ENCODE results near the gene COMT.

Gene COMT

DNA sequence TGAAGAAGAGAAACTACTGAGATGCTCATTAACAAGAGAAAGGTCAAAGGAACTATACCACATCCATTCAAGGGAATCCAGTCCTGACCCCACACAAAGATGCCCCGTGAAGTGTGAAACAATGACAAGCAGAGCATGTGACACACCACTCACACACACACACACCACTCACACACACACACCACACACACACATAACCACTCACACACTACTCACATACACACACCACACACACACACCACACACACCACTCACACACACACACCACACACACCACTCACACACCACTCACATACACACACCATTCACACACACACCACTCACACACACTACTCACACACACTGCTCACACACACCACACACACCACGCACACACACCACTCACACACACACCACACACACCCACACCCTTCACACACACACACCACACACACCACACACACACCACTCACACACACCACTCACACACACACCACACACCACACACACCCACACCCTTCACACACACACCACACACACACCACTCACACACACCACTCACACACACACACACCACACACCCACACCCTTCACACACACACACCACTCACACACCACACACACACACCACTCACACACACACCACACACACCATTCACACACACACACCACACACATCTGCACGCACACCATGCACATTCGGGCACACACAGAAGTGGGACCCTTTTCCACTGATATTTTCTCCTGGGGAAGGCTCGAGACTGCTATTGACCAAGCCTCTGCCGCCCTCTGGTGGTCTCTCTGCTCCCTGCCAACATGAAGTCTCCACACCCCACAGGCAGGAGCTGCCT is 32.0 kb upstream of the COMT start:
- H3K79me2 ChIP-seq (ENCODE audit: control insufficient read depth, insufficient read depth, low read length, unreplicated experiment) = no peaks in the 10 kb centered on the region
- no peaks in the 10 kb centered on the region for H3K4me1 ChIP-seq (ENCODE audit: control insufficient read depth, insufficient read depth, low read length, unreplicated experiment)
- no peak overlapping the region for H3K27ac ChIP-seq (ENCODE audit: low read depth, low read length)
- H2AFZ ChIP-seq (ENCODE audit: low read length, unreplicated experiment) = no peak overlapping the region
- H3K36me3 ChIP-seq (ENCODE audit: insufficient read depth, low read length) = no peaks in the 10 kb centered on the region
- H3K4me3 ChIP-seq (ENCODE audit: low read depth, low read length) = no peak overlapping the region
- no peaks in the 10 kb centered on the region for H3K27me3 ChIP-seq (ENCODE audit: insufficient read depth, low read length)

DNA sequence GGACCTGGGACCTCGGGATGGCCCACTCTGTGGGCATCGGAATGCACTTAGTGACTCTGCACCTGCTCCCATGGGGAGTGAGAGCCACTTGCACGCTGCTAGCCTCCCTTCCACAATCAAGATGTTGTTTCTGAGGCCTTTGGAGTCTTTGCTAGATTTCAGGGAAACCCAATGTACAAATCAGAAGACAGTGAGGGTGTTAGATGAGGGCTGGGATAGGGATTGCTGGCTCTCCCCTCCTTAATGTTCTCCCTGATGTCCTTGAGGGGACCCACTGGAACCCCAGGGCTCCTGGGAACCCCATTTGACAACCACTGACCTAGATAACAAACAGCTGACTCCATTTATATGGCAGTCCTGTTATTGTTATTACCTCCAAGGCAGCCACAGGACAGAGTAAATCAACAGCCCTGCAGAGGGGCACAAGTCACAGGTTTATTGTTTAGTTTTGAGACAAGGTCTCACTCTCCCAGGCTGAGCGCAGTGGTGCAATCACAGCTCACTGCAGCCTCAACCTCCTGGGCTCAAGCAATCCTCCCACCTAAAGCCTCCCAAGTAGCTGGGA is 31.3 kb upstream of the COMT start:
- Histone ChIP-seq H3K79me2 (ENCODE audit: control insufficient read depth, insufficient read depth, low read length, unreplicated experiment) (no peaks in the 10 kb centered on the region), H3K27ac (ENCODE audit: low read depth, low read length) (no peak overlapping the region), H3K36me3 (ENCODE audit: insufficient read depth, low read length) (no peaks in the 10 kb centered on the region), H3K27me3 (ENCODE audit: insufficient read depth, low read length) (no peaks in the 10 kb centered on the region), H2AFZ (ENCODE audit: low read length, unreplicated experiment) (no peak overlapping the region), H3K4me1 (ENCODE audit: control insufficient read depth, insufficient read depth, low read length, unreplicated experiment) (no peaks in the 10 kb centered on the region), H3K4me3 (ENCODE audit: low read depth, low read length) (no peak overlapping the region)

DNA sequence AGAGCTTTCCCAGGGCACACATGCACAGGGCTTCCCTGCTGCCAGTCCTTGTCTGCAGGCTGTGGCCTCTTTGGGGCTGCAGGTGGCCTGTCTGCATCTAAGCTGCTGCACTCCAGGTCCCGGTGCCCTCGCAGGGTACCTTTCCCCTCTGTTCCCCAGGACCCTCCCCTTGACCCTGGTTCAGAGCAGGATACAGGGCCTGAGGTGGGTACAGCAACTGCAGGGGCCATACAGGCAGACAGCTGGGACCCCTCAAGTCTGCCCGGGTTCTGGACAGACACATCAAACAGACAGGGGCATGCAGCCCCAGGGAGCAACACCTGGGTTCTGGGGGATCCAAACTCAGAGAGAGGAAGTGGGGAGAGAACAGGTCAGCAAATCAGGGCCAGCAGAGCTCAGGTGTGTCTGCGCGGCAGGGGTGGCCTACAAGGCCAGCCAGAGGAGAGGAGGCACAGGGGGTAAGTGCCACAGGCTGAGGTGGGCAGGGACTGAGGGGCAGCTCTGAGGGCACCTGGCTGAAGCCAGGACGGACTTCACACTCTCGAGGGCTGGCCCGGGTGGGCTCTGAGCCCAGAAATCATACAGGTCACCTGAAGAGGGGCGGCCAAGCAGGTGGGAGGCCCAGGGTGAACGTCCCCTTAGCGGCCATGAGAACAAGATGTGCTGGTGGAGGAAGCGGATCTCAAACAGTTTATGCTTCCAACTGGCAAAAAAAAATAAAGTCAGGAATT is 29.9 kb upstream of the COMT start:
- H3K36me3 ChIP-seq (ENCODE audit: insufficient read depth, low read length) = no peaks in the 10 kb centered on the region
- H3K4me1 ChIP-seq (ENCODE audit: control insufficient read depth, insufficient read depth, low read length, unreplicated experiment) = no peaks in the 10 kb centered on the region
- no peak overlapping the region for H3K27ac ChIP-seq (ENCODE audit: low read depth, low read length)
- no peaks in the 10 kb centered on the region for H3K27me3 ChIP-seq (ENCODE audit: insufficient read depth, low read length)
- H2AFZ ChIP-seq (ENCODE audit: low read length, unreplicated experiment) = no peak overlapping the region
- no peak overlapping the region for H3K4me3 ChIP-seq (ENCODE audit: low read depth, low read length)
- no peaks in the 10 kb centered on the region for H3K79me2 ChIP-seq (ENCODE audit: control insufficient read depth, insufficient read depth, low read length, unreplicated experiment)

DNA sequence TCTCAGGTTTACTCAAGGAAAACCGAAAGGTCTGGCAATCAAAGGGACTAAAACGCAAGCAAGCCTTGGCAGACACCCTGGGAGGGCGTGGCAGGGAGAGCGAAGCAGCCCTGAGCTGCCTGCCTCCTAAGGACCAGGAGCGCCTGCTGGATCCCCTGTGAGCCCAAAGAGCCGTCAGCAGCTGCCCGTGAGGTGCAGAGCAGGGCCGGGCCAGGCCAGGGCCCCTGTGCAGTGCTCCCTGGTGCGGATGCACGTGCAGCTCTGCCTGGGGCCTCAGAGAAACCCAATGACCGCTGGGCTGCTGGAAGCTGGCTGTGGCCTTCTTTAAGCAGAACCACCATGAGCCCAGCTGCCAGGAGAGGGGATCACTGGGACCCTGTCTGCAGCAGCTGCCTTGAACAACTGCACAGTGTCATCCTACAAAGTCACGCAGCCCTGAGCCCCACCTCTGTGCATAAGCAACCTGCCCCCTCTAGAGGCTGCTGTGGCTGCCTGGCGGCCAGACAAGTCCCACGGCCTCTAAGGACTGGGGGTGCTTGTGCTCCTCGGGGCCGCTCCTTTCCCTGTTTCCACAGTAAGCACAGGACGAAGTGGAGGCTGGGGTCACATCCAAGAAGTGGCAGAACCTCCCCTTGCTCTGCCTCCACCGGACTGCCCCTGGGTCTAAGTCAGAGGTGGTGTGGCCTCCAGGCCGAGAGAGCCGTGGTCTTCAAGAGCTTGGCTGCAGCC is 29.1 kb upstream of the COMT start:
- H3K36me3 ChIP-seq (ENCODE audit: insufficient read depth, low read length) = no peaks in the 10 kb centered on the region
- no peaks in the 10 kb centered on the region for H3K4me1 ChIP-seq (ENCODE audit: control insufficient read depth, insufficient read depth, low read length, unreplicated experiment)
- H3K27ac ChIP-seq (ENCODE audit: low read depth, low read length) = no peak overlapping the region
- no peaks in the 10 kb centered on the region for H3K79me2 ChIP-seq (ENCODE audit: control insufficient read depth, insufficient read depth, low read length, unreplicated experiment)
- H2AFZ ChIP-seq (ENCODE audit: low read length, unreplicated experiment) = no peak overlapping the region
- no peaks in the 10 kb centered on the region for H3K27me3 ChIP-seq (ENCODE audit: insufficient read depth, low read length)
- no peak overlapping the region for H3K4me3 ChIP-seq (ENCODE audit: low read depth, low read length)

DNA sequence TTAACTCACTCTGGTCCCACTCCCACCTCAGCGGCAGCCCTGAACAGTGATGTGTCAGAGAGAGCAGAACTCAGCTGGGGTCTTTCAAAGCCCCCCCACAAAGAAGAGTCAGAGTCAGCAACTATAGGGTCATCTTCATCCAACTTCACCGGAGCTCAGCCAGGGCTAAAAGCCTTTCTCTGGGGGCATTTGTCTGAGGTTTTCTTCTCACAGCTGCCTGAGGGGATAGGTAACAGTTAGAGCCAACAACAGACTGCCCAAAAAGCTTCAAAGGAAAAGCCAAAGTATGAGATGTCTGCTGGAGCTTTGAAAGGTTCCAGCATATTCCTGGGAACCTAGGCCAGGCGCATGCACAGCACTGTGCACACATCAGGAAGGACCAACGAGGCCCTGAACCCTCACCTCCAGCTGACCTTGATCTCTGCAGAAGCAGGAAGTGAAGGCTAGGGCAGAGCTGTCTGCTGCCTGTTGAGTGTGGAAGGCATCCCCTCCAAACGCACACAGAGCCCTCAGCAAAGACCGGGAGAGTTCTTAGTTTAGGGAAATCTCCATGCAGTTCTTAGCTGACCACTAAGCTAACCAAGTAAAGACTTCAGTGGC is 28.1 kb upstream of the COMT start:
- H3K27me3 ChIP-seq (ENCODE audit: insufficient read depth, low read length) = no peaks in the 10 kb centered on the region
- H3K27ac ChIP-seq (ENCODE audit: low read depth, low read length) = no peak overlapping the region
- H3K4me1 ChIP-seq (ENCODE audit: control insufficient read depth, insufficient read depth, low read length, unreplicated experiment) = no peaks in the 10 kb centered on the region
- no peaks in the 10 kb centered on the region for H3K79me2 ChIP-seq (ENCODE audit: control insufficient read depth, insufficient read depth, low read length, unreplicated experiment)
- H3K4me3 ChIP-seq (ENCODE audit: low read depth, low read length) = no peak overlapping the region
- H2AFZ ChIP-seq (ENCODE audit: low read length, unreplicated experiment) = no peak overlapping the region
- no peaks in the 10 kb centered on the region for H3K36me3 ChIP-seq (ENCODE audit: insufficient read depth, low read length)

GRCh38 chr22:19914201-19914943 is 27.2 kb upstream of the COMT start:
- H3K4me1 ChIP-seq (ENCODE audit: control insufficient read depth, insufficient read depth, low read length, unreplicated experiment) = no peaks in the 10 kb centered on the region
- no peak overlapping the region for H3K4me3 ChIP-seq (ENCODE audit: low read depth, low read length)
- no peaks in the 10 kb centered on the region for H3K27me3 ChIP-seq (ENCODE audit: insufficient read depth, low read length)
- no peaks in the 10 kb centered on the region for H3K79me2 ChIP-seq (ENCODE audit: control insufficient read depth, insufficient read depth, low read length, unreplicated experiment)
- no peak overlapping the region for H2AFZ ChIP-seq (ENCODE audit: low read length, unreplicated experiment)
- H3K27ac ChIP-seq (ENCODE audit: low read depth, low read length) = no peak overlapping the region
- H3K36me3 ChIP-seq (ENCODE audit: insufficient read depth, low read length) = no peaks in the 10 kb centered on the region

DNA sequence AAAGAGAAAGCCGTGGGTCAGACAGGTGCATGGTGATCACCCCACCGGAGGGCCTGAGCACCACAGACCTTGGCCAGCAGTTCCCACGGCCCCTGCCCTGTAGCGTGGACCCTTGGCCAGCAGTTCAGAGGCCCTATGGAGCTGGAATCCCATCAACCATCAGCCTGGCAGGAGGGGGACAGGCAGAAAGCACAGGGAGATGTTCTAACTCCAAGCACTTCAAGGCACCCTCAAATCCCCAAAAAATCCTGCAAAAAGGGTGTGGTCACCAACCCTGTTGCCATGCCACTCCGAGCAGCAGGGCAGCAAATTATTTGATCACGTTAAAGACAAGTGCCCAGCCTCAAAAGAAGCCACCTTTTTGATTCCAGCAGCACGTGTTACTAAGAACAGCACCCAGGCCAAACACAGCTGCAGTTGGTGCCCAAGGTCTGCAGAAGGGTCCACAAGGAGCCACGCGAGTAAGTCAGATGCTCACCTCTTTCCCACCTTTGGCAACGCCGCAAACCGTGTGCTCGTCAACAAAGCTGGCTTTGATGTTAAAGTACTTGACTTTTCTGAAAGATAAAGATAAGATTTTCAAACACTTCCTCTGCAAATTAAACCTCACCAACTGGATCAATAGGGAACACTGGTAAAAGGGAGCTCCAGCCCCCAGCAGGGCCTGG is 26.2 kb upstream of the COMT start:
- Histone ChIP-seq H3K4me1 (ENCODE audit: control insufficient read depth, insufficient read depth, low read length, unreplicated experiment) (no peaks in the 10 kb centered on the region), H3K36me3 (ENCODE audit: insufficient read depth, low read length) (no peaks in the 10 kb centered on the region), H3K4me3 (ENCODE audit: low read depth, low read length) (no peak overlapping the region), H2AFZ (ENCODE audit: low read length, unreplicated experiment) (no peak overlapping the region), H3K27me3 (ENCODE audit: insufficient read depth, low read length) (no peaks in the 10 kb centered on the region), H3K79me2 (ENCODE audit: control insufficient read depth, insufficient read depth, low read length, unreplicated experiment) (no peaks in the 10 kb centered on the region), H3K27ac (ENCODE audit: low read depth, low read length) (no peak overlapping the region)

GRCh38 chr22:19916006-19916405 is 25.6 kb upstream of the COMT start:
- no peaks in the 10 kb centered on the region for H3K36me3 ChIP-seq (ENCODE audit: insufficient read depth, low read length)
- no peaks in the 10 kb centered on the region for H3K4me1 ChIP-seq (ENCODE audit: control insufficient read depth, insufficient read depth, low read length, unreplicated experiment)
- H3K4me3 ChIP-seq (ENCODE audit: low read depth, low read length) = no peak overlapping the region
- no peak overlapping the region for H2AFZ ChIP-seq (ENCODE audit: low read length, unreplicated experiment)
- no peaks in the 10 kb centered on the region for H3K27me3 ChIP-seq (ENCODE audit: insufficient read depth, low read length)
- no peaks in the 10 kb centered on the region for H3K79me2 ChIP-seq (ENCODE audit: control insufficient read depth, insufficient read depth, low read length, unreplicated experiment)
- no peak overlapping the region for H3K27ac ChIP-seq (ENCODE audit: low read depth, low read length)

- no peaks in the 10 kb centered on the region for H3K36me3 ChIP-seq (ENCODE audit: insufficient read depth, low read length)
- no peak overlapping the region for H3K27ac ChIP-seq (ENCODE audit: low read depth, low read length)
Measured at GRCh38 chr22:19916941-19917340, 24.6 kb upstream of the COMT start.

More at GRCh38 chr22:19916941-19917340, 24.6 kb upstream of the COMT start:
- no peak overlapping the region for H3K4me3 ChIP-seq (ENCODE audit: low read depth, low read length)
- H3K4me1 ChIP-seq (ENCODE audit: control insufficient read depth, insufficient read depth, low read length, unreplicated experiment) = no peaks in the 10 kb centered on the region
- H3K27me3 ChIP-seq (ENCODE audit: insufficient read depth, low read length) = no peaks in the 10 kb centered on the region
- no peaks in the 10 kb centered on the region for H3K79me2 ChIP-seq (ENCODE audit: control insufficient read depth, insufficient read depth, low read length, unreplicated experiment)
- H2AFZ ChIP-seq (ENCODE audit: low read length, unreplicated experiment) = no peak overlapping the region

Data from ACC112 (cell line).